Esophagus squamous epithelium (tissue), 5 donors: ENCODE results near the gene PRKAR2B. TPM values are rescaled to one million over a fixed set of nuclear protein-coding genes. Genes with fewer than 3 reads are reported as not detected.

ENCODE experiments used
- DNase-seq: peaks from one replicate; lab custom pipeline; 2025; lab: John Stamatoyannopoulos, UW
- H3K27ac ChIP-seq, 4 donors: fragments of 200-600 bp; sonication (generic); one replicate each; pipeline ENCODE4 v1.5.1; 2016 to 2019; ENCODE audit warnings: mild to moderate bottlenecking in 1 of 4
- H3K27me3 ChIP-seq, 4 donors: fragments of 200-600 bp; sonication (generic); 1 replicate in 3 of 4; 2 replicates in 1 of 4; pipeline versions ENCODE4 v1.5.1 to v1.6.0; 2017 to 2021; ENCODE audit warnings: antibody characterized with exemption in 1 of 4
- H3K36me3 ChIP-seq, 3 donors: fragments of 200-600 bp; sonication (generic); one replicate each; pipeline ENCODE4 v1.5.1; 2016 to 2019
- H3K4me1 ChIP-seq, 3 donors: fragments of 200-600 bp; sonication (generic); one replicate each; pipeline ENCODE4 v1.5.1; 2017 to 2019
- H3K4me3 ChIP-seq, 4 donors: fragments of 200-600 bp; sonication (generic); 1 replicate in 3 of 4; 2 replicates in 1 of 4; pipeline ENCODE4 v1.5.1; 2016 to 2019; ENCODE audit warnings: mild to moderate bottlenecking in 2 of 4, moderate library complexity in 1 of 4
- H3K9me3 ChIP-seq, 3 donors: fragments of 200-600 bp; sonication (generic); one replicate each; pipeline ENCODE4 v1.5.1; 2016 to 2019
- CTCF ChIP-seq, 6 experiments: fragments of 450-650 bp in 4 of 6; fragments of 200-600 bp in 2 of 6; sonication (generic) in 2 of 6; IDR thresholded peaks; one replicate each; pipeline ENCODE4 v1.5.1; 2016 to 2019; ENCODE audit warnings: antibody characterized with exemption in 6 of 6, mild to moderate bottlenecking in 4 of 6, moderate library complexity in 4 of 6
- POLR2A ChIP-seq, 4 donors: fragments of 450-650 bp; IDR thresholded peaks; one replicate each; pipeline ENCODE4 v1.6.1; 2017; ENCODE audit warnings: antibody characterized with exemption in 4 of 4, mild to moderate bottlenecking in 4 of 4, moderate library complexity in 3 of 4
- WGBS, 2 donors: methylation state at CpG; one replicate each; pipeline ENCODE4 v1.1.5; 2018; 5-methylcytosine and 5-hydroxymethylcytosine counted together
- intact Hi-C: fragments of 100-400 bp; cut with DNase I; formaldehyde crosslinking; loops from one replicate; pipeline ENCODE4 v1.15.0; 2022
- total RNA-seq, 4 donors: library from RNA; depleted of rRNA; stranded (reverse); fragments of >200 nt; gene quantifications; one replicate each; pipeline ENCODE4 v1.1.0, GENCODE V29; 2016
- donor health status: DM: yes; HTN: yes; CAD: no.

The PRKAR2B gene
- total RNA-seq, 4 donors from 2014 or later = 1.1 to 23.1 (median 4.2) TPM

- Histone ChIP-seq H3K9me3 (peaks cover 0 to 10% (median 0%) of the 10 kb centered on the region in 3 donors), H3K27me3 (no peaks in the 10 kb centered on the region), H3K36me3 (no peaks in the 10 kb centered on the region), H3K27ac (no peak overlapping the region), H3K4me3 (no peak overlapping the region), H3K4me1 (no peaks in the 10 kb centered on the region)
- intact Hi-C loops = no loop called here
- WGBS, 2 donors = 50 to 72% methylated on average over 1 of the region's 1 CpG
- no peak for DNase-seq
- TF ChIP-seq POLR2A (IDR thresholded peaks at IDR 0.05) (no peak), CTCF (IDR thresholded peaks at IDR 0.05) (no peak)
Observed at GRCh38 chr7:107100824-107101223, 56.3 kb downstream of the PRKAR2B start.

- Histone ChIP-seq H3K4me1 (no peaks in the 10 kb centered on the region), H3K36me3 (no peaks in the 10 kb centered on the region), H3K4me3 (no peak overlapping the region), H3K9me3 (peaks cover 0 to 10% (median 0%) of the 10 kb centered on the region in 3 donors), H3K27ac (no peak overlapping the region), H3K27me3 (no peaks in the 10 kb centered on the region)
- WGBS, 2 donors = 56 to 71% methylated on average over 2 to 4 of the region's 4 CpGs
- DNase-seq = no peak
- intact Hi-C loops = no loop called here
- TF ChIP-seq POLR2A (IDR thresholded peaks at IDR 0.05) (no peak), CTCF (IDR thresholded peaks at IDR 0.05) (no peak)
Observed at GRCh38 chr7:107103369-107103768, 58.9 kb downstream of the PRKAR2B start.

GRCh38 chr7:107104801-107105200 is 60.3 kb downstream of the PRKAR2B start:
- H3K36me3 ChIP-seq = no peaks in the 10 kb centered on the region
- H3K27ac ChIP-seq = no peak overlapping the region
- WGBS, 2 donors = 77 to 79% methylated on average over 4 of the region's 4 CpGs
- no peaks in the 10 kb centered on the region for H3K4me1 ChIP-seq
- no peak overlapping the region for H3K4me3 ChIP-seq
- peaks cover 0 to under 1% (median 0%) of the 10 kb centered on the region in 3 donors for H3K9me3 ChIP-seq
- intact Hi-C loops = no loop called here
- no peak for TF ChIP-seq CTCF (IDR thresholded peaks at IDR 0.05)
- TF ChIP-seq POLR2A (IDR thresholded peaks at IDR 0.05) = no peak
- no peaks in the 10 kb centered on the region for H3K27me3 ChIP-seq
- no peak for DNase-seq

GRCh38 chr7:107105591-107106245 is 61.2 kb downstream of the PRKAR2B start:
- no peaks in the 10 kb centered on the region for H3K27me3 ChIP-seq
- TF ChIP-seq POLR2A (IDR thresholded peaks at IDR 0.05) (no peak), CTCF (IDR thresholded peaks at IDR 0.05) (no peak)
- no peaks in the 10 kb centered on the region for H3K4me1 ChIP-seq
- H3K4me3 ChIP-seq = no peak overlapping the region
- no peaks in the 10 kb centered on the region for H3K9me3 ChIP-seq
- 47 to 57% methylated on average over 4 of the region's 4 CpGs for WGBS, 2 donors
- DNase-seq = no peak
- H3K36me3 ChIP-seq = no peaks in the 10 kb centered on the region
- H3K27ac ChIP-seq = no peak overlapping the region
- intact Hi-C loops = no loop called here

- no peak overlapping the region for H3K4me3 ChIP-seq
- H3K9me3 ChIP-seq = no peaks in the 10 kb centered on the region
- H3K36me3 ChIP-seq = no peaks in the 10 kb centered on the region
- no peaks in the 10 kb centered on the region for H3K4me1 ChIP-seq
- no peaks in the 10 kb centered on the region for H3K27me3 ChIP-seq
- H3K27ac ChIP-seq = no peak overlapping the region
- DNase-seq = no peak
- TF ChIP-seq POLR2A (IDR thresholded peaks at IDR 0.05) (no peak), CTCF (IDR thresholded peaks at IDR 0.05) (no peak)
- intact Hi-C loops = no loop called here
Observed at GRCh38 chr7:107108793-107109371, 64.4 kb downstream of the PRKAR2B start.
